ENCODE data around the gene TRERF1. TPM values are rescaled to one million over a fixed set of nuclear protein-coding genes. Genes with fewer than 3 reads are reported as not detected.
A peak's percentile ranks its signal among the peaks of the same experiment; 100 is the strongest.

Gene TRERF1
- total RNA-seq, 1 donor: 12.0 TPM

- DNase-seq (ENCODE audit: low read depth): no peak
- H3K4me3 ChIP-seq (ENCODE audit: low read depth, low read length): no peak overlapping the region
- no peak for TF ChIP-seq CTCF (IDR thresholded peaks at IDR 0.05; ENCODE audit: insufficient read depth, low read length)
These were observed 158.2 kb downstream of the TRERF1 start for GRCh38 chr6:42293386-42293977.

- H3K4me3 ChIP-seq (ENCODE audit: low read depth, low read length): no peak overlapping the region
- peak; percentile 58 for DNase-seq (ENCODE audit: low read depth)
- TF ChIP-seq CTCF (IDR thresholded peaks at IDR 0.05; ENCODE audit: insufficient read depth, low read length): no peak
These were observed 159.6 kb downstream of the TRERF1 start for GRCh38 chr6:42292004-42292740.

- TF ChIP-seq CTCF (IDR thresholded peaks at IDR 0.05; ENCODE audit: insufficient read depth, low read length): no peak
- DNase-seq (ENCODE audit: low read depth): no peak
- H3K4me3 ChIP-seq (ENCODE audit: low read depth, low read length): no peak overlapping the region
These were observed 164.0 kb downstream of the TRERF1 start for GRCh38 chr6:42287756-42288155.

GRCh38 chr6:42281570-42281969 lies 170.2 kb downstream of the TRERF1 start:
- no peak for TF ChIP-seq CTCF (IDR thresholded peaks at IDR 0.05; ENCODE audit: insufficient read depth, low read length)
- no peak overlapping the region for H3K4me3 ChIP-seq (ENCODE audit: low read depth, low read length)
- no peak for DNase-seq (ENCODE audit: low read depth)

GRCh38 chr6:42280966-42281533 lies 170.7 kb downstream of the TRERF1 start:
- TF ChIP-seq CTCF (IDR thresholded peaks at IDR 0.05; ENCODE audit: insufficient read depth, low read length): no peak
- DNase-seq (ENCODE audit: low read depth): no peak
- H3K4me3 ChIP-seq (ENCODE audit: low read depth, low read length): no peak overlapping the region

- H3K4me3 ChIP-seq (ENCODE audit: low read depth, low read length): no peak overlapping the region
- peak; percentile 55 for DNase-seq (ENCODE audit: low read depth)
- TF ChIP-seq CTCF (IDR thresholded peaks at IDR 0.05; ENCODE audit: insufficient read depth, low read length): no peak
These were observed 171.6 kb downstream of the TRERF1 start for GRCh38 chr6:42279966-42280629.

Measured in fibroblast of the aortic adventitia (primary cell).